NB4 (cell line): Measurements from ENCODE around the gene CDCP2.

Experiments used
- DNase-seq: peaks from one replicate; pipeline ENCODE4 v3.0.0; 2010; ENCODE audit warnings: low read depth
- H3K4me3 ChIP-seq: one replicate; pipeline ENCODE4 v1.5.1; 2011; ENCODE audit warnings: mild to moderate bottlenecking, low read depth, low read length, moderate library complexity
- CTCF ChIP-seq: IDR thresholded peaks from one replicate; pipeline ENCODE4 v1.5.1; 2012; ENCODE audit warnings: low read depth, low read length
- MAX ChIP-seq: IDR thresholded peaks from 2 replicates; pipeline ENCODE4 v1.6.1; 2011; ENCODE audit warnings: low read depth, low read length
- MYC ChIP-seq: IDR thresholded peaks from 2 replicates; pipeline ENCODE4 v1.6.1; 2011; ENCODE audit warnings: low read depth, low read length
- POLR2A ChIP-seq: IDR thresholded peaks from 2 replicates; pipeline ENCODE4 v1.6.1; 2011; ENCODE audit warnings: mild to moderate bottlenecking; ENCODE audit not compliant: insufficient read length; ENCODE audit errors: extremely low read depth

CDCP2 gene

GRCh38 chr1:54088385-54088784, 64.4 kb downstream of the CDCP2 start:
- TF ChIP-seq CTCF (no peak), MAX (no peak), POLR2A (no peak), MYC (no peak)
- no peak overlapping the region for H3K4me3 ChIP-seq
- DNase-seq, result no peak

- TF ChIP-seq MAX (no peak), POLR2A (no peak)
- no peak for DNase-seq
- no peak overlapping the region for H3K4me3 ChIP-seq
Measured at GRCh38 chr1:54086754-54087153, 66.0 kb downstream of the CDCP2 start.

- no peak overlapping the region for H3K4me3 ChIP-seq
- TF ChIP-seq MYC (no peak), POLR2A (no peak), CTCF (no peak), MAX (no peak)
- no peak for DNase-seq
Measured at GRCh38 chr1:54084794-54085193, 68.0 kb downstream of the CDCP2 start.
